Adipocyte (in vitro differentiated cells): Measurements from ENCODE around the gene EHMT1.
"Not testable (repeated sequence)": the region's sequence is repeated elsewhere in the genome, so short reads cannot be mapped to it uniquely, and the experiment has no call there.

ENCODE experiments used
- DNase-seq: peaks from one replicate; pipeline ENCODE4 v3.0.0-alpha.2; 2015; ENCODE audit warnings: low read depth
- H3K27me3 ChIP-seq: replicated peaks from 2 replicates; pipeline ENCODE4 v1.7.0; 2013; ENCODE audit warnings: mild to moderate bottlenecking, low read length, moderate library complexity; ENCODE audit not compliant: control insufficient read depth, insufficient read depth
- H3K36me3 ChIP-seq: 2 replicates; pipeline ENCODE4 v1.7.0; 2013; ENCODE audit warnings: low read length, mild to moderate bottlenecking, moderate library complexity; ENCODE audit not compliant: control insufficient read depth, insufficient read depth, severe bottlenecking
- H3K4me1 ChIP-seq: 2 replicates; pipeline ENCODE4 v1.7.0; 2013; ENCODE audit warnings: mild to moderate bottlenecking, low read length, moderate library complexity; ENCODE audit not compliant: control insufficient read depth, insufficient read depth
- H3K4me3 ChIP-seq: 2 replicates; pipeline ENCODE4 v1.7.0; 2013; ENCODE audit warnings: mild to moderate bottlenecking, low read length, moderate library complexity
- H3K9ac ChIP-seq: 2 replicates; pipeline ENCODE4 v1.7.0; 2013; ENCODE audit warnings: mild to moderate bottlenecking, low read length, moderate library complexity
- H3K9me3 ChIP-seq: 2 replicates; pipeline ENCODE4 v1.7.0; 2013; ENCODE audit warnings: mild to moderate bottlenecking, low read length, moderate library complexity; ENCODE audit not compliant: control insufficient read depth

The EHMT1 gene

DNA sequence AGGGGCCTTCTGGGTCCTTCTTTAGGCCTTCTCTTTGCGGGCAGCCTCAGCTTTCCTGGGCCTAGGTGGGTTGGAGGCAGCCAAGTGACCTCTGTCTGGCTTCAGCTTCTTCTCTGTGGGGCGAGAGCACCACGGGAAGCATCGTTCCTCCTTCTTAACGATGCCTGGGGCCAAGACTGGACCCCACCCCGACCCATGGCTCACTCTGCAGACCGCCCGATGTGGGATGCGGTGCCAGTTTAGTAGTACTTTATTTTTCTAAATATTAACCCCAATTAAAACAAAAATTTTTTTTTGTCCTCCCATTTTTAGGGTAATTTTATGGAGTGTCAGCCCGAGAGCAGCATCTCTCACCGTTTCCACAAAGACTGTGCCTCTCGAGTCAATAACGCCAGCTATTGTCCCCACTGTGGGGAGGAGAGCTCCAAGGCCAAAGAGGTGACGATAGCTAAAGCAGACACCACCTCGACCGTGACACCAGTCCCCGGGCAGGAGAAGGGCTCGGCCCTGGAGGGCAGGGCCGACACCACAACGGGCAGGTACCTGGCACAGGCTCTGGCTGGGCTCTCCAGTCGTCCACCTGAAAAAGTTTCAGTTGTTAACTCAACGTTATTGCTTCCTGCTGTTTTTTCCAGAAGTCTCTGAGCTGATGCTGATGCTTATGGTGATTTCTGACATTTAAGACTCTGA, 157.6 kb downstream of the EHMT1 start:
- DNase-seq = no peak
- peaks cover 77% of the 10 kb centered on the region for H3K36me3 ChIP-seq

DNA sequence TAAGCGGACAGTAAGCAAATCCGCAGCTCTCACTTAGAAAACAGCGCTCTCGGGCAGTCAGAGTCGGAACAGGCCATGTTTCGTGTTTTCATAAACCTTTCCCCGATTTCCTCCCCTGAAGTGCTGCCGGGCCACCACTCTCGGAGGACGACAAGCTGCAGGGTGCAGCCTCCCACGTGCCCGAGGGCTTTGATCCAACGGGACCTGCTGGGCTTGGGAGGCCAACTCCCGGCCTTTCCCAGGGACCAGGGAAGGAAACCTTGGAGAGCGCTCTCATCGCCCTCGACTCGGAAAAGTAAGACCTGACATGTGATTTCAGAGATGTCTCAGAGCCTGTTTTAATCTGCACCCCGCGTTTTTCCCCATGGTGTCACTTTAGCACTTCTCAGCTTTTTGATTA, 159.0 kb downstream of the EHMT1 start:
- DNase-seq = no peak
- H3K27me3 ChIP-seq = no peaks in the 10 kb centered on the region
- H3K4me3 ChIP-seq = no peak overlapping the region
- no peaks in the 10 kb centered on the region for H3K9me3 ChIP-seq
- H3K36me3 ChIP-seq = peaks cover 84% of the 10 kb centered on the region
- no peak overlapping the region for H3K9ac ChIP-seq
- no peaks in the 10 kb centered on the region for H3K4me1 ChIP-seq

More for the DNA sequence above, 157.6 kb downstream of the EHMT1 start:
- Histone ChIP-seq H3K9me3 (no peaks in the 10 kb centered on the region), H3K27me3 (no peaks in the 10 kb centered on the region), H3K9ac (no peak overlapping the region), H3K4me1 (no peaks in the 10 kb centered on the region), H3K4me3 (no peak overlapping the region)

DNA sequence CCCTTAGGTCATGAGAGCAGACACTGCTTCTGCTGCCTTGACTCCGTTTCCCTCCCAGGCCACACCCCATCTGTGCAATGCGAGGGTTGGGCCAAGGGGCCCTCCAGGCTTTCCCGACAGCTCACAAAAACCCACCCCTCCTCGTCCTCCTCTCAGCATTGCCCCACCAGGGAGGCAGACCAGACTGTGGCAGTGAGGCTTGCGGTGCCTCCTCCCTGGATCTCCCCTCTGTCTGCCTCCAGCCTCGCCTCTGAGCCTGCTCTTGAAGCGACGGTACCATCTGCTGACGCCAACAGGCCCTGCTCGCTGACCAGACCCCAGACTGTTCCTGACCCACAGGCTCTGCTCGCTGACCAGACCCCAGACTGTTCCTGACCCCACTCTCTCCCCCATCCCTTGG, 159.5 kb downstream of the EHMT1 start:
- H3K4me1 ChIP-seq = no peaks in the 10 kb centered on the region
- H3K9ac ChIP-seq = no peak overlapping the region
- H3K27me3 ChIP-seq = no peaks in the 10 kb centered on the region
- no peak for DNase-seq
- H3K36me3 ChIP-seq = peaks cover 85% of the 10 kb centered on the region
- no peak overlapping the region for H3K4me3 ChIP-seq
- H3K9me3 ChIP-seq = no peaks in the 10 kb centered on the region

DNA sequence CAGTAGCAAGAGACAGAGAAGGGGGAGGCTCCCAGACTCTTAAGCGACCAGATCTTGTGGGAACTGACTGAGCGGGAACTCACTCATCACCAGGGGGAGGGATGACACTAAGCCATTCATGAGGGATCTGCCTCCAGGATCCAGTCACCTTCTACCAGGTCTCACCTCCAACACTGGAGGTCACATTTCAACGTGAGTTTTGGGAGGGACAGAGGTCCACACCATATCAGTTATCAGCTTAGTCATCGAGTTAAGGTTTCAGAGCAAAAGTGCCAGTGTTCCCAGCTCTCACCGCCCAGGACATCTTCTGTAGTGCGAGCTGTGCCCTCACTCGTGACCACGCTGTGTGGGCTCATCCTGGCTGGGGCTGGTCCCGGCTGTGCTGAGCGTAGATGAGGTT, 160.1 kb downstream of the EHMT1 start:
- no peak overlapping the region for H3K9ac ChIP-seq
- DNase-seq = no peak
- H3K9me3 ChIP-seq = no peaks in the 10 kb centered on the region
- peaks cover 82% of the 10 kb centered on the region for H3K36me3 ChIP-seq
- no peaks in the 10 kb centered on the region for H3K27me3 ChIP-seq
- H3K4me1 ChIP-seq = no peaks in the 10 kb centered on the region
- no peak overlapping the region for H3K4me3 ChIP-seq

DNA sequence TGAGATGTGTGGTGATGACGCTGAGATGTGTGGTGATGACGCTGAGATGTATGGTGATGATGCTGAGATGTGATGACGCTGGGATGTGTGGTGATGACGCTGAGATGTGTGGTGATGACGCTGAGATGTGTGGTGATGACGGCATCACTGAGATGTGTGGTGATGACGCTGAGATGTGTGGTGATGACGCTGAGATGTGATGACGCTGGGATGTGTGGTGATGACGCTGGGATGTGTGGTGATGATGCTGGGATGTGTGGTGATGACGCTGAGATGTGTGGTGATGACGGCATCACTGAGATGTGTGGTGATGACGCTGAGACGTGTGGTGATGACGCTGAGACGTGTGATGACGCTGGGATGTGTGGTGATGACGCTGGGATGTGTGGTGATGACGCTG, 161.2 kb downstream of the EHMT1 start:
- not testable (repeated sequence) for H3K4me1 ChIP-seq, H3K4me3 ChIP-seq, H3K9me3 ChIP-seq, H3K9ac ChIP-seq, DNase-seq, H3K27me3 ChIP-seq
- peaks cover 86% of the 10 kb centered on the region for H3K36me3 ChIP-seq

DNA sequence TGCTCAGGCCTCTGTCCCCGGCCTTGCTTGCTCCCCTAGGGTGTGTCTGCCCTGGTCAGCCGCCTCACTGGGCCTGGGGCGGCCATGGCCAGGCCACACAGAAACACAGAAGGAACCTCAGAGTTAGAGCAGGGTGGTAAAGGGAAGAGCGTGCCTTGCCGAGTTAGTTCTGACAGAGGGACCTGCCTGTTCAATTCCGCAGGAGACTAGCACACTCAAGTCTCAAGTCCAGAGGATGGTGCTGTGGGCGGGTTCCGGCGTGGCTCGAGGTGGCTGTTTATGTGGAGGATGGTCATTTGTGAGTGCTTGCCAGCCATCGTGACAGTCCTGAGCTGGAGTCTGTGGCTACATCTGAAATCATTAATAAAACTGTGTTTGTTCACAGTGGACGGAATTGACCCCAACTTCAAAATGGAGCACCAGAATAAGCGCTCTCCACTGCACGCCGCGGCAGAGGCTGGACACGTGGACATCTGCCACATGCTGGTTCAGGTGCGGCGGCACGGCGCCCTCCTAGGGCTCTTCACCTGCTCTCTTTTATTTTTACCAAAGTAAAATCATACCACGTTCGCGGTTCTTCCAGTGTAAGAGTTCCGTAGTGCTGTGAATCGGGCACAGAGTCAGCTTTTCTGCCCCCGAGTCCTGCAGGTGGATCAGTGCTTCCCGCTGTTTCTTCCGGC, 163.2 kb downstream of the EHMT1 start:
- no peak overlapping the region for H3K4me3 ChIP-seq
- DNase-seq = no peak
- H3K4me1 ChIP-seq = peaks cover 24% of the 10 kb centered on the region
- no peaks in the 10 kb centered on the region for H3K27me3 ChIP-seq
- no peaks in the 10 kb centered on the region for H3K9me3 ChIP-seq
- H3K9ac ChIP-seq = no peak overlapping the region
- H3K36me3 ChIP-seq = peaks cover 69% of the 10 kb centered on the region

DNA sequence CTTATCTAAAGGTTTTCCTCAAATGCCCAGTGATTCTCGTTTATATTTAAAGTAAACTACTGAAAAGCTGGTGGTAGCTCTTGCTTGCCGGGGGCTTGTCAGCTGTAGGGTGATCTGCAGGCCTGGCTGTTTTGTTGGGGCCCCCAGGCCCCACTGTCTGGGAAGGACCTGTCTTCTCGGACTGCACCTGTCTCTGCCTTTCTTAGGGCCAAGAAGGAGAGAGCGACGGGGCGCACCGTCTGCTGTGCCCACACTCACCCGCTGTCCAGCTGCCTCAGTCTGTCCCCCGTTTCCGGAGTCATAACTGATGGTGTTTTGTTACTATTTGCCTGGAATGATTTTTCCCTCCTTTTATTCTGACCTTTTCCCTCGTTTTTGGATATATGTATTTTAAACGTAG, 164.7 kb downstream of the EHMT1 start:
- H3K4me1 ChIP-seq = peaks cover 27% of the 10 kb centered on the region
- no peak for DNase-seq

DNA sequence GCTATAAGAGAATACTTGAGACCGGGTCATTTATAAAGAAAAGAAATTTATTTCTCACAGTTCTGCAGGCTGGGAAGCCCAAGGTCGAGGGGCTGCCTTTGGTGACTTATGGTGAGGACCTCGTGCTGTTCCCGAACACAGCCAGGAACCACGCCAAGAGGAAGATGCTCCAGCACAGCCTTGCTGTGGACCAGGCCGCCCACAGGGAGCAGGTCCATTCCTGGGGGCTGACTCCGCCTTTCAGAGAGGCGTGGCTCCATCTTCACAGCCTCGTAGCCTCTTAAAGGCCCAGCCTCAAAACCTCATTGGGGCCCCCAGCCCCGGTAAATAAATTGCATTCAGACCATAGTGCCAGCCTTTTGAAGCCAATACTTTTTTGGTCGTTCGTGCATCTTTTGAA, 165.2 kb downstream of the EHMT1 start:
- H3K4me1 ChIP-seq = peaks cover 27% of the 10 kb centered on the region
- H3K36me3 ChIP-seq = peaks cover 49% of the 10 kb centered on the region
- H3K4me3 ChIP-seq = no peak overlapping the region
- no peaks in the 10 kb centered on the region for H3K9me3 ChIP-seq
- H3K9ac ChIP-seq = no peak overlapping the region
- no peak for DNase-seq
- H3K27me3 ChIP-seq = no peaks in the 10 kb centered on the region

More for the DNA sequence above, 164.7 kb downstream of the EHMT1 start:
- Histone ChIP-seq H3K9ac (no peak overlapping the region), H3K4me3 (no peak overlapping the region), H3K9me3 (no peaks in the 10 kb centered on the region), H3K36me3 (peaks cover 54% of the 10 kb centered on the region), H3K27me3 (no peaks in the 10 kb centered on the region)

DNA sequence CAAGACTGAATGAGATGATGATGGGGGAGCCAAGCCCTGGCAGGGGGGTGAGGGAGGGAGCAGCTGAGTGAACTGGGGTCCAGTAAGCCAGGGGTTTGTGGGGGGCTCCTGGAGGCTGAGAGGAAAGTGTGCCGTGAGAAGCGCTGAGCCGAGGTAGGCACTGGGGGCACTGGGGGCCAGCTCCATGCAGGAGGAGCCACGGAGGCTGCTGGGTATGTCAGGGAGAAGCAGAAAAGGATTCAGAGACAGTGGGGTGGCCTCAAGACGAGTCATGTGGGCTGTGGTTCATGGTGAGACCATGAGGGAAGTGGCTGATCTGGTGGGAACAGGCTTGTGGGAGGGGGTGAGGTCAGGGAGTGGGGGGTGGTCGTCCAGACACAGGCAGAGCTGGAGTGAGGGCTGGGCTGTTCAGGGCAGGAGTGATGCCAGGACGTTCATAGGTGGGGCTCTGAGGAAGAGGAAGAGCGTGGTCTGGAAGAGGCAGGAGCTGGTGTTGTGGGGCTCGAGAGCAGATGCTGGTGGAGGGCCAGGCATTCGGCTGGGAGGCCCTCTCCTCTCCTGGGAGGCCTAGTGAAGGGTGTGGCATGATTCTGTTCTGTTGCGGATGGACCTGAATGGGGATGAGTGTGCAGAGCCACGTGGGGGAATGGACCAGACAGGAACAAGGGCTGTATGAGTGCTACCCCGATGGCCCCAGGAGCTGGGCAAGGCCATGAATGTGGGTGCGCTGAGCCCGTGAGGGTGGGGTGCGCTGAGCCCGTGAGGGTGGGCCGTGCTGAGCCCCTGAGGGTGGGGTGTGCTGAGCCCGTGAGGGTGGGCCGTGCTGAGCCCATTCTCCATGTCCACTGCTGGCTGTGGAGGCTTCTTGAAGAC, 166.1 kb downstream of the EHMT1 start:
- Histone ChIP-seq H3K4me3 (no peak overlapping the region), H3K9ac (no peak overlapping the region), H3K4me1 (peaks cover 27% of the 10 kb centered on the region), H3K27me3 (no peaks in the 10 kb centered on the region), H3K36me3 (peaks cover 41% of the 10 kb centered on the region), H3K9me3 (no peaks in the 10 kb centered on the region)
- DNase-seq = no peak

DNA sequence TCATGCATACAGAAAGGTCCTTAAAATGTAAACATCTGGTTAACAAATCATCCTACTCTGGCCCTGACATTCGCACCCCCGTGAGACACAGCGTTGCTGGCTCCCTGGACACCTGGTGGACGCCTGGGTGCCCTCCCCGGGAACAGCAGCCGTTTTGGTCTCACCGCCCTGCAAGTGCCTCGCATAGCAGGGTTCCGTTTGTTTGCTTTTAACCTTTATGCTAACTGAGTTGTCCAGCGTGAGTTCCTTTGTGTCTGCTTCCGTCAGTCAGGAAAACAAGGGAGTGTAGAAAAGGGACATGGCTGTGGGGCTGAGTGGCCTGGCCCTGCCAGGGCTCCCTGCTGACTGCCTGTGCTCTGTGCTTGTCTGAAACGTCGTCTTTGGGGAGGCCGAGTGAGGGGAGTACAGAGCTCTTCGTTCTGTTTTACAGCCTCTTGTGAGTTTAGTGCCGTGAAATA, 166.9 kb downstream of the EHMT1 start:
- no peak for DNase-seq
- H3K4me1 ChIP-seq = peaks cover 27% of the 10 kb centered on the region
- H3K27me3 ChIP-seq = no peaks in the 10 kb centered on the region
- H3K36me3 ChIP-seq = peaks cover 45% of the 10 kb centered on the region
- no peak overlapping the region for H3K9ac ChIP-seq
- no peaks in the 10 kb centered on the region for H3K9me3 ChIP-seq
- no peak overlapping the region for H3K4me3 ChIP-seq

DNA sequence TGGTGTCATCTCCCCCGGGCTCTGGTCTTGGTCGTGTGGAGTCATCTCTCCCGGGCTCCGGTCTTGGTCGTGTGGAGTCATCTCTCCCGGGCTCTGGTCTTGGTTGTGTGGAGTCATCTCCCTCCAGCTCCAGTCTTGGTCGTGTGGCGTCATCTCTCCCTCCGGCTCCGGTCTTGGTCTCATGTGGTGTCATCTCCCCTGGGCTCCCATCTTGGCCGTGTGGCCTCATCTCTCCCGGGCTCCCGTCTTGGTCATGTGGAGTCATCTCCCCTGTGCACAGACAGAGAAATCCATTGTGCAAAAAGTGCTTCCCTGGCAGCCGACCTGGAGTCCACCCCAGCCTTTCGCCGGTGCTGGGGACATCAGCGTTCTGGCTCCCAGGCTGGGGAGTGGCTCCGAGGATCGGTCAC, 167.7 kb downstream of the EHMT1 start:
- no peak overlapping the region for H3K9ac ChIP-seq
- no peaks in the 10 kb centered on the region for H3K27me3 ChIP-seq
- no peak for DNase-seq
- no peak overlapping the region for H3K4me3 ChIP-seq
- H3K9me3 ChIP-seq = no peaks in the 10 kb centered on the region
- peaks cover 46% of the 10 kb centered on the region for H3K36me3 ChIP-seq
- H3K4me1 ChIP-seq = peaks cover 28% of the 10 kb centered on the region
